Activated CD8-positive, alpha-beta memory T cell treated with anti-CD3 and anti-CD28 coated beads, Interleukin-2, amount 50 U/mL, for 48 hours (primary cell): Measurements from ENCODE around the gene BABAM1.

Experiments used
- DNase-seq: peaks from one replicate; pipeline ENCODE4 v3.0.0-alpha.2; 2020

Gene BABAM1

GRCh38 chr19:17266975-17267788 lies at the start of gene BABAM1:
TSS of gene BABAM1 (plus strand) at chr19:17267443. CDS start at chr19:17268807, 1,364 bp downstream.
- DNase-seq = peak; percentile 92

GRCh38 chr19:17219286-17219685 lies 48.0 kb upstream of the BABAM1 start:
- DNase-seq = no peak

DNA sequence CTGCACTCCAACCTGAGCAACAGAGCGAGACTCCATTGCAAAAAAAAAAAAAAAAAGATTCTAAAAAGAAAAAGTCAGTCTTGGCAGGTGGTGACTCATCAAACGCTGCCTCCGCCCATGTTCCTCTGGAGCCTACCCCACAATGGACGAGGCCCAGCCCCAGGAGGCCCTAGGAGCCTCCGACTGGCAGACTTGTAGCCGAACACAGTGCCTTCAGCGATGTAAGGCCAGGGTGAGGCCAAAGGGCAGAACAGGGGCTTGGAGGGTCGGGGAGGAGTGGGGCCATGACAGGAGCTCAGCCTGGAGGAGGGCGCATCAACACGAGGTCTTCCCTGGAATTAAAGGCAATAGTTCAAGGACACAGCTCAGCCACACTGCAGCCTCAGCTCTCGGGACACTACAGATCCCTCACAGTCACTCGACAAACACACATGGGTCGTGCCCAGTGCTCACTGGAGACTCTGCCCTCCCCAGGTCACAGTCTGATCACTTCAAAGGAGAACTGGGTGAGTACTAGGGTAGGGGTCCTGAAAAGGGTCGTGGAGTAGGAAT lies 47.0 kb upstream of the BABAM1 start:
- peak; percentile 52 for DNase-seq

DNA sequence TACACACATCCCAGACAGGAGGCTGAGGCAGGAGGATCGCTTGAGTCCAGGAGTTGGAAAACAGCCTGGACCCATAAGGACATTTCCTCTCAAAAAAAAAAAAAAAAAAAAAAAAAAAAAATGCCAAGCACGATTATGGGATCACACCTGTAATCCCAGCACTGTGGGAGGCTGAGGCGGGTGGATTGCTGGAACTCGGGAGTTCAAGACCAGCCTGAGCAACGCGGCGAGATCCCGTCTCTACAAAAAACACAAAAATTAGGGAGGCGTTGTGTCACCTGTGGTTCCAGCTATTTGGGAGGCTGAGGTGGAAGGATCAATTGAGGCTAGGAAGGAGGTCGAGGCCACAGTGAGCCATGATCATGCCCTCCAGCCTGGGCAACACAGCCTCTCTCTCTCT lies 42.2 kb upstream of the BABAM1 start:
- DNase-seq = no peak

DNA sequence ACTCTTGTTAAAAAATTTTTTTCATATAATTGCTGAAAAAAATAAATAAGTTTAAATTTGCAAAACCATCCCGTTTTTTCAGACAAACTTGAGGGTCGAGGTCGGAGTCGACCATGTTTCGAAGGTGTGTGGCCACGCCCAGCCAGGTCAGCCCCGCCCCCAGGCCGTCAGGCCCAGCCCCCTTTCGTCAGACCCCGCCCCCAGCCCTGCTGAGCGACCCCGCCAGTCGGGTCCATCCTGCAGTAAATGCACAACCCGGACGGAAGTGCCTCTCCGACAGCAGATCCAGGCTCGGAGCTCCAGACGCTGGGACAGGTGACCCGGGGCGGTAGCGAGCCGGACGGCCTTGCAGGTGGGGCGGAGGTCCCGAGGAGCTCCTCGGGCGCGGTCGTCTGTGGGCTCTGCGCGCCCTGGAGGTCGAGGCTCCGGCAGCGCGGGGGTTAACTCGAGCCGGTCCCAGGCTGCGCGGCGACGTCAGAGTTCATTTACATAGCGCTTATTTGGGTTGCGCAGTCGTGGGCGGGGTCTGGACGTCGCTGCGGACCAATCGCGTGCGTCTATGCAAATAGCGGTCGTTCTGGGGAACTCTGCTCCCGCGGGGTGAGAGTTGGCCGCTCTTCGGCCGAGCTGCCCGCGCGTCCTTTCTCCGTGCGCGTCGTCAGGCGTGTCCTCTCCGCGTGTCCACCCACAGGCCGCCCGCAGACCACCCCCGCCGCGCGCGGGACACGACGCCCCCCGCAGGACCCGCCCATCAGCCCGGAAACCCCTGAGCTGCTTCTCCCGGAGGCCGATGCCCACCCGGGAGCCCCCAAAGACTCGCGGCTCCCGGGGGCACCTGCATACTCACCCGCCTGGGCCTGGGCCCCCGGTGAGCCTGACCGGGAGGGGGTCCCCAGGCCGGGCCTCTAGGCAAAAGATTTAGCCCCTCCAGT lies 41.0 kb upstream of the BABAM1 start, which contains the start of gene OCEL1:
TSS of gene OCEL1 (plus strand) at position 225 of the 932 bp plus-strand sequence. CDS start at position 247, 22 bp downstream.
- DNase-seq = peak; percentile 97

DNA sequence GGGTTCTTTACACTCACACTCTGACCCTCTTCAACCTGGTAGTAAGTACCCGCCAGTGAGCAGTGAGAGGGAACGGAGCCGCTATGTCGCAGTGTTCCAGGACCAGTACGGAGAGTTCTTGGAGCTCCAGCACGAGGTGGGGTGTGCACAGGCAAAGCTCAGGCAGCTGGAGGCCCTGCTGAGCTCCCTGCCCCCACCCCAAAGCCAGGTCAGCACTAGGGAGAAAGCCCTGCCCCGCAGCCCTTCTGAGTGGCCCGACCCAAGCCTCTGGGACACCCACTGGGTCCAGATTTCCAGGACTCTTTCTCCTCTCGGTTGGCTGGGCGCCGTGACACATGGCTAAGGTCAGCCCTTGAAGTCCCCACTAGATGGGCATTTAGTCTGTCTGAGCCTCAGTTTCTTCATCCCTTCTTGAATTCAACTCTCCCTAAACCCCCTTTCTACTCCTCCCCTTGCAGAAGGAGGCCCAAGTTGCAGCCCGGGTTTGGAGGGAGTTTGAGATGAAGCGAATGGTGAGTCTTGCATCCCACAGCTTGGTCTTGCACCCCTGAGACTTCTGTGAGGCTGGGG lies 39.4 kb upstream of the BABAM1 start:
- no peak for DNase-seq

GRCh38 chr19:17229890-17230289 lies 37.4 kb upstream of the BABAM1 start:
- no peak for DNase-seq

GRCh38 chr19:17232258-17232657 lies 35.0 kb upstream of the BABAM1 start:
- DNase-seq = no peak

GRCh38 chr19:17234911-17235299 lies 32.3 kb upstream of the BABAM1 start:
- DNase-seq = peak; percentile 83

- peak; percentile 86 for DNase-seq
These were observed 31.8 kb upstream of the BABAM1 start for GRCh38 chr19:17235300-17235970.

GRCh38 chr19:17235971-17236777 lies 31.1 kb upstream of the BABAM1 start:
- DNase-seq = no peak

- DNase-seq = no peak
These were observed 30.3 kb upstream of the BABAM1 start for GRCh38 chr19:17236811-17237543.

- no peak for DNase-seq
These were observed 29.2 kb upstream of the BABAM1 start for GRCh38 chr19:17237747-17238706.

DNA sequence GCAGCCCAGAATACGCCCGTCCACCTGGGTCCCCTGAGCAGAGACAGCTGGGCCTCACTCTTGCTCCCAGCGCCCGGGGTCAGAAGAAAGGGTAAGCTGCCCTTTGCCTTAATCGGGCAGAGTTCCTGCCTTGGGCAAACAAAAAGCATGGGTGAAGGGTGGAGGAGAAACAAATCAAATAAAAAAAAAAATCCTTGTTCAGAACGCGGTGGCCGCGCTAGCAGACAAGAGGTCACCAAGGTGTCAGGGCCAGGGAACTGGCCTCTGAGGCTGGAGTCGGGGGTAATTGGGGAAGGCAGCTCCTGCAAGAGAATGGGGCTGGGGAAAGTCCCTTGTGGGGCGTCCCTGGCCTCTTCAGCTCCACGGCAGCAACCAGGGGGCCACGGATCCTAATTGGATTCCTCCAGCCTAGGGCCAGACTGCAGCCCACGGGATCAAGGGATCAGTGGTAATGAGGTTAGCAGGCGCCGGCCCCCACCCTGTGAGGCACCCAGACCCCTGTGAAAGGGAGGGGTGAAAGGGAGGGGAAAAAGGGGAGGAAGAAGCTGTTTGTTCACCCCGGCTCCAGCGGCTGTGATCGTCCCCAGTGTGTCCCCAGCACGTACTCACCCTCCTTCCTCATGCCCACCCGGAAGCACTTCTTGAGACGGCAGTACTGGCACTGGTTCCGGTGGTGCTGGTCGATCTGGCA lies 27.0 kb upstream of the BABAM1 start:
- no peak for DNase-seq

GRCh38 chr19:17240826-17241399 lies 26.3 kb upstream of the BABAM1 start:
- no peak for DNase-seq

DNA sequence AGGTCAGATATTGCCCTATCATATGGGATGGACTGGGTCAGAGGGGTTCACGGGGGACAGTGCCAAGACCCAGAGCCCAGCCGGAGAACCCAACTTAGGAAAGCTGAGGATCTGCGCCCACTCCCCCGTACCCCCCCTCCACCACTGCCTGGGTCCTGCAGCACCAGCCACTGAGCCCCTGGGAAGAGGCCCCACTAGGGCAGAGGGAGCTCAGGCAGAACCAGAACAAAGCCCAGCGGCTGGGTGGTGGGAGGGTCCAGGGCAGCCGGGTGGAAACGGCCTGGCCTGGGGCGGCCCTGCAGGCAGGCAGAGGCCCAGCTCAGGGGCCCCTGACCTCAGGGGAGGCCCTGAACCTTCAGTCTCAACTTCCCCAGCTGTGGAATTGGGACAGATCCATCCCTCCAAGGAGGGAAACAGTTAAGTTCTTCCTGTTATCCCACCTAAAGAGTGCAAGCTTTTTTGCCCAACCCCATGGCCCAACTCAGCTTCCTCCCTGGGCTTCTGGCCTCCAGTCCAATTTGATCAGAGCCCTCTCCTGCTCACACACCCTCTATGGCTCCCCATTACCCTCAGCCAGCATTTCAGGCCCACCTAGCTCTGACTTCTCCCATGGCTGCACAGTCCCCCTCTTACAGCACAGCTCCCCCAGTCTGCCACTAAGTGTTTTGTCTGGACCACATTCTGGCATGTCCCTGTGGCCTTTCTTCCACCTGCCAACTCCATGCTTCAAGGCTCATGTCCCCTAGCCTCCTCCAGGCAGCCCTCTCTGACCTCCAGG lies 24.6 kb upstream of the BABAM1 start:
- DNase-seq = no peak

- DNase-seq = no peak
These were observed 23.9 kb upstream of the BABAM1 start for GRCh38 chr19:17243211-17243829.
